ENCODE data around the gene MED12L.

MED12L gene

GRCh38 chr3:151480492-151480891 is 395.0 kb downstream of the MED12L start:
- no peak for DNase-seq (ENCODE audit: low read depth, low spot score)
- CTCF ChIA-PET = interaction anchor here (2.4 kb wide), 1 partner anchor 14 kb away, joined by 21 read pairs; no protein-coding TSS in a partner anchor
- no peak for TF ChIP-seq CTCF (IDR thresholded peaks at IDR 0.05; ENCODE audit: insufficient read depth, low read length, missing control alignments)
- POLR2A ChIA-PET = no interaction called here
- H3K4me3 ChIP-seq (ENCODE audit: low read depth, low read length) = no peak overlapping the region

- ChIA-PET POLR2A (no interaction called here), CTCF (interaction anchor here (0.8 to 1.2 kb wide), 2 partner anchors 15 to 16 kb away, joined by 3 read pairs; no protein-coding TSS in a partner anchor)
- TF ChIP-seq CTCF (IDR thresholded peaks at IDR 0.05; ENCODE audit: insufficient read depth, low read length, missing control alignments) = no peak
- no peak for DNase-seq (ENCODE audit: low read depth, low spot score)
- no peak overlapping the region for H3K4me3 ChIP-seq (ENCODE audit: low read depth, low read length)
These were observed 398.0 kb downstream of the MED12L start for GRCh38 chr3:151483488-151483887.

- TF ChIP-seq CTCF (IDR thresholded peaks at IDR 0.05; ENCODE audit: insufficient read depth, low read length, missing control alignments) = no peak
- no peak for DNase-seq (ENCODE audit: low read depth, low spot score)
- H3K4me3 ChIP-seq (ENCODE audit: low read depth, low read length) = no peak overlapping the region
- POLR2A ChIA-PET = no interaction called here
- CTCF ChIA-PET = interaction anchor here (1.2 kb wide), 1 partner anchor 15 kb away, joined by 3 read pairs; no protein-coding TSS in a partner anchor
These were observed 398.6 kb downstream of the MED12L start for GRCh38 chr3:151483961-151484520.

Measured in AG04449 (cell line).